Left forelimb (tissue), 1 donor: ENCODE results near the gene FKBP11.

Source experiments
- DNase-seq: peaks from one replicate; pipeline ENCODE4 v3.0.0-alpha.2; 2018; ENCODE audit warnings: low spot score

Gene FKBP11

GRCh38 chr12:48925304-48926011 is at the start of gene FKBP11:
TSS of gene FKBP11 (minus strand) at chr12:48925492. CDS start at chr12:48925428, 64 bp downstream.
- peak; percentile 80 for DNase-seq

- DNase-seq = peak; percentile 69
Measured at GRCh38 chr12:48973941-48974673, 48.8 kb upstream of the FKBP11 start.

GRCh38 chr12:48973531-48973930 is 48.2 kb upstream of the FKBP11 start:
- DNase-seq = peak; percentile 66

- peak; percentile 51 for DNase-seq
Measured at GRCh38 chr12:48972952-48973483, 47.7 kb upstream of the FKBP11 start.

GRCh38 chr12:48972213-48972951 is 47.1 kb upstream of the FKBP11 start:
- DNase-seq = peak; percentile 73

- DNase-seq = peak; percentile 62
Measured at GRCh38 chr12:48970702-48971334, 45.5 kb upstream of the FKBP11 start.

GRCh38 chr12:48969833-48970701 is 44.8 kb upstream of the FKBP11 start:
- peak; percentile 64 for DNase-seq

GRCh38 chr12:48969160-48969771 is 44.0 kb upstream of the FKBP11 start:
- DNase-seq = no peak

- DNase-seq = no peak
Measured at GRCh38 chr12:48968467-48968866, 43.2 kb upstream of the FKBP11 start.

GRCh38 chr12:48967991-48968390 is 42.7 kb upstream of the FKBP11 start:
- peak; percentile 56 for DNase-seq

GRCh38 chr12:48966177-48966895 is 41.0 kb upstream of the FKBP11 start:
- peak; percentile 59 for DNase-seq

GRCh38 chr12:48965298-48965838 is 40.1 kb upstream of the FKBP11 start:
- no peak for DNase-seq

GRCh38 chr12:48961801-48962200 is 36.5 kb upstream of the FKBP11 start:
- no peak for DNase-seq

- no peak for DNase-seq
Measured at GRCh38 chr12:48961331-48961730, 36.0 kb upstream of the FKBP11 start.

GRCh38 chr12:48960834-48961233 is 35.5 kb upstream of the FKBP11 start:
- no peak for DNase-seq

GRCh38 chr12:48958049-48958388 is 32.7 kb upstream of the FKBP11 start:
- no peak for DNase-seq

- DNase-seq = peak; percentile 97
Measured at GRCh38 chr12:48957141-48958048, 32.1 kb upstream of the FKBP11 start, which contains the start of gene ARF3. TSS of gene ARF3 (minus strand) at chr12:48957487. CDS start at chr12:48941095, 16,392 bp downstream.
